ENCODE measurements around the gene PKP4.

The PKP4 gene

DNA sequence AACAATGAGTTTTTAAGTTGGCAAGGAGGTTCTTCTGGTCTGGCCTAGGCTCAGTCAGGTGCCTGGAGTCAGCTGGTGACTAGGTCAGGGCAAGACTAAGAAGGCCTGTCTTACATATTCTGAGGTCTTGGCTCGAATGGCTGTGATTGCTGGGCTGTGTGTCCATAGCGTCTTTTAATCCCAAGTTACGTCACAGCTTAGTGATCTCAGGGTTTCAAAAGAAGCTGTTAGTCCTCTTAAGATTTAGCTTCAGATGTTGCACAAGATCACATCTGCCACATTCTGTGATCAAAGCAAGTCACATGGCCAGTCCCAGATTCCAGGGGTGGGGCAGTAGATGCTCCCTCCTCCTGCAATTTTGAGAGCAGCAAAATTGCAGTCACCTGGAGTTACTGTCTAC, 61.3 kb downstream of the PKP4 start:
- DNase-seq (ENCODE audit: extremely low spot score): no peak
- POLR2A ChIA-PET: no interaction called here
- TF ChIP-seq, protein P1, sequence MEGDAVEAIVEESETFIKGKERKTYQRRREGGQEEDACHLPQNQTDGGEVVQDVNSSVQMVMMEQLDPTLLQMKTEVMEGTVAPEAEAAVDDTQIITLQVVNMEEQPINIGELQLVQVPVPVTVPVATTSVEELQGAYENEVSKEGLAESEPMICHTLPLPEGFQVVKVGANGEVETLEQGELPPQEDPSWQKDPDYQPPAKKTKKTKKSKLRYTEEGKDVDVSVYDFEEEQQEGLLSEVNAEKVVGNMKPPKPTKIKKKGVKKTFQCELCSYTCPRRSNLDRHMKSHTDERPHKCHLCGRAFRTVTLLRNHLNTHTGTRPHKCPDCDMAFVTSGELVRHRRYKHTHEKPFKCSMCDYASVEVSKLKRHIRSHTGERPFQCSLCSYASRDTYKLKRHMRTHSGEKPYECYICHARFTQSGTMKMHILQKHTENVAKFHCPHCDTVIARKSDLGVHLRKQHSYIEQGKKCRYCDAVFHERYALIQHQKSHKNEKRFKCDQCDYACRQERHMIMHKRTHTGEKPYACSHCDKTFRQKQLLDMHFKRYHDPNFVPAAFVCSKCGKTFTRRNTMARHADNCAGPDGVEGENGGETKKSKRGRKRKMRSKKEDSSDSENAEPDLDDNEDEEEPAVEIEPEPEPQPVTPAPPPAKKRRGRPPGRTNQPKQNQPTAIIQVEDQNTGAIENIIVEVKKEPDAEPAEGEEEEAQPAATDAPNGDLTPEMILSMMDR (IDR thresholded peaks at IDR 0.05; ENCODE audit: control extremely low read depth, extremely low read depth, low read depth, missing control alignments): no peak
- CTCF ChIA-PET: interaction anchor here (0.8 to 1.7 kb wide), 6 partner anchors 11 to 62 kb away, joined by 3 to 8 read pairs (median 4); partner anchors contain the start of gene CCDC148

DNA sequence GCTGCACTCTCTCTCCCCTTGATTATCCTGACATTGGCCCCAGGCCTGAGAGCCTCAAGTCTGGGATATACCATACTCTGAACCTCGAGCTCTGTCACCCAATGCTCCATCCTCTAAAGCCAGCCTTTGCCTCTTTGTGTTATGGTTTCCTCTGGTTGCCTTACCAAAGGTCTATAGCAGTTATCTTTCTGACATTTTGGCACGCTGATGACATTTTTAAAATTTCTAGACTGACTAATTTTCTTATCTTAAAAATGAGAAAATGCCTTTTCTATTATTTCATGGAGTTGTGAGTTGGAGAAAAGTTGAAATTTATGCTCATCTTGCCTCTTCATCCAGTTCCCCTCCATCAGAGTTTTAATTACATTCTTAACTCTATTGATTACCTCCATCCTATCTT, 62.7 kb downstream of the PKP4 start:
- no peak for DNase-seq (ENCODE audit: extremely low spot score)
- ChIA-PET CTCF (interaction anchor here (1.7 kb wide), 1 partner anchor 10 kb away, joined by 8 read pairs; no protein-coding TSS in a partner anchor), POLR2A (no interaction called here)
- TF ChIP-seq, protein P1 (IDR thresholded peaks at IDR 0.05; ENCODE audit: control extremely low read depth, extremely low read depth, low read depth, missing control alignments): no peak

DNA sequence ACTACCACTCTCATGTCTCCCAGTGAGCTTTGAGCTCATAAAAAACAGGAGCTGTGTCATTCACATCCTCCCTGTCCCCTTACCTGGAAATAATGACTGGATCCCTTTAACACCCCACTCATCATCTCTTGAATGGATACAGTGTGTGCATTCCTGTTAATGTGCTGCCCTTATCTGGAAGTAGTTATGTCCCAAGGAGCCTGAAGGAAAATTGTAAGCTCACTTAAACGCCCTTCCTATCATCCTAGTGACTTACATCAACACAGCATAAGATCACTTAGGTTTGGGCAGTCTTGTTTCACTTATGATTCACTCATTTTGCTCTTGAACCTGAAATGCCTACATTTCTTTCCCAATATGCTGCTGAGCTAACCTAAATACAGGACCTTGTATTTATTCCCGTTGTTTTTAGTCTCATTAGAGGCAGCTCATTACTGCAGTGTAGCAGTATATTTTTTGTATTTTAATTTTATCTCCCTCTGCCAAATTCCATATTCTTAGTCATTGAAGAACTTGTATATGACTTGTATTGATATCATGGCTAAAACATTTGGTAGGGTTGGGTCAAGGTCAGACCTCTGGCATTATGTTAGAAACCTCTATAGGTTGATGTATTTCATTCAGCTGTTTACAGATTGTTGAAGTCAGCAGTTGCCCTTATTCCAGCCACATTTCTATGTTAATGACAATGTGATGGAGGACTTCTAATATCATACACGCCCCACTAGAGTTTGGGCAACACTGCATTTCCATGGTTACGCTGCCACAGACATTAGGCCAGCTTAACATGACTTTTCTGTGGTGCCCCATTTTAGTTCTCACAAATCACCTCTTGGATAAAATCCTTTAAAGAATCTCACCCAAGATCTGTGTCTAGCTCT, 72.9 kb downstream of the PKP4 start:
- POLR2A ChIA-PET: interaction anchor here (0.7 kb wide), 1 partner anchor 948 kb away, joined by 7 read pairs; no protein-coding TSS in a partner anchor
- DNase-seq (ENCODE audit: extremely low spot score): no peak
- TF ChIP-seq, protein P1 (IDR thresholded peaks at IDR 0.05; ENCODE audit: control extremely low read depth, extremely low read depth, low read depth, missing control alignments): no peak
- CTCF ChIA-PET: interaction anchor here (0.7 to 1.9 kb wide), 12 partner anchors 8 to 57 kb away, joined by 3 to 8 read pairs (median 4); no protein-coding TSS in a partner anchor

DNA sequence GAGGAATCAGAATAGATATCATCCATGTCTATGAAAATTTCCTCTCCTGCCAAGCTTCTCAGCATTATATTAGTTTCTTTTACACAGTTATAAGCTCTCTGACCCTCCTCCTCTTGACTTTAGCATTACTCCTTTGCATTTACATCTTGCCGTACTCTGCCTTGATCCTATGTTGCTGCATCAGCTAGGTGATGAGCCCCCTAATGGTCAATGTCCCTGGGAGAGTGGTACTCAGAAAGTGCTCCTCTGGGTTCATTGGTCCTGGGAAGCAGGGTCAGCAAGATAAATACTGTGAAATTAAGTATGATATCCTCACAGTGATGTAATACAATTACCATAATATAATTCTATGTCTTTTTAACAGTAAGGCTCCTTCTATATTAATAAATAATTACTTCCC, 74.1 kb downstream of the PKP4 start:
- no peak for DNase-seq (ENCODE audit: extremely low spot score)
- POLR2A ChIA-PET: no interaction called here
- CTCF ChIA-PET: interaction anchor here (0.7 kb wide), 1 partner anchor 13 kb away, joined by 4 read pairs; no protein-coding TSS in a partner anchor

DNA sequence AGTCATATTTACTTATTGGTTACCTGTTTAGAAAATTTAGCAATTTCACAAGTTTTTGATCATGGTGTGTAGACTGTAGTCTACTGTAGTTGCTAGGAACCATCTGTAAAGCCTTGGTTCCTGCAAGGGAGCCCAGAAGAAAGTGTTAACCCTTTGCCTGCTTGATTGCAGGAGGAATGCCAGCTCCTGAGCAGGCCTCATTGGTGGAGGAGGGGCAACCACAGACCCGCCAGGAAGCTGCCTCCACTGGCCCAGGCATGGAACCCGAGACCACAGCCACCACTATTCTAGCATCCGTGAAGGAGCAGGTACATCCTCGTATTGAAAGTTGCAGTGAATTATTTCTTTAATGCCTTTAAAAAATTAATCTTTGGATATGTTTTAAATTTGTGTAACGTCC, 76.3 kb downstream of the PKP4 start:
- POLR2A ChIA-PET: no interaction called here
- CTCF ChIA-PET: interaction anchor here (1.7 kb wide), 2 partner anchors 11 to 23 kb away, joined by 3 read pairs; no protein-coding TSS in a partner anchor
- DNase-seq (ENCODE audit: extremely low spot score): no peak
- TF ChIP-seq, protein P1 (IDR thresholded peaks at IDR 0.05; ENCODE audit: control extremely low read depth, extremely low read depth, low read depth, missing control alignments): no peak

More for the DNA sequence above, 74.1 kb downstream of the PKP4 start:
- TF ChIP-seq, protein P1 (IDR thresholded peaks at IDR 0.05; ENCODE audit: control extremely low read depth, extremely low read depth, low read depth, missing control alignments): no peak

DNA sequence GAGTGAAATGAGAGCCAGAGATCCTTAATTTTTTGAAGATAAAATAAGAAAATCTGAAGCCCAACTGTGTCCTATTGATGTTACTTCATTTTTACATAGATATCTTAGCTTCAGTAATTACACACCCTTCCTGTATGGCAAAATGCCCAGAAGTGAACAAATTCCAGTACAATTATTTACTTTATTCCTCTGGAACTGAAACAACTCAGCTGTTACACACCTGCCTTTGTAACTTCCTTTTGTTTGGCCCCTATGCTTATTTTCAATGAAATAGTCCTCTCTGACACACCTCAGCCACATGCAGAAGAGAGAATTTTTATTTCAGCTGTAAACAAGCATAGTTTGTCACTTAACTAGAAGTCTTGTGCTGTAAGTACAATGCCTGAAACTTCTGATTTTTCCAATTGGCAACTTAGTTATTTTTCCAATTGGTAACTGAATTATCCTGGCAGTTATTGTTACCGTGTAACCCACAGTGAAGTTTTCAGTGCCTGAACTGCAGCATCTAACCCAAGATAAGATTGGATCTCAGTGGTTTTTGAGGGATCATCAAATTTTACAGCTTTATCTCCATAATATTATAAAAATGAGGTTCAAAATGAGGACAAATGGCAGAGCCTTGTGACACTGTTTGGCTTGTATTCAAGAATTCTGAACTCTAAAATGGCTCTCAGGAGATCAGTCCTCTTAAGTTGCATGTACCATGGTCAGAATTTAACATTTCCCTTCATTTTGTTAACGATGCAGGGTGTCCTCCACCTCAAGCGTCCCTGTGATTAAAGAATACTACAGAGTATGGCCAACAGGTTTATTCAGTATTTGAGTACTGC, 82.6 kb downstream of the PKP4 start:
- ChIA-PET CTCF (interaction anchor here (1.2 to 1.8 kb wide), 2 partner anchors 9 to 10 kb away, joined by 3 to 8 read pairs; no protein-coding TSS in a partner anchor), POLR2A (no interaction called here)
- TF ChIP-seq, protein P1 (IDR thresholded peaks at IDR 0.05; ENCODE audit: control extremely low read depth, extremely low read depth, low read depth, missing control alignments): no peak
- no peak for DNase-seq (ENCODE audit: extremely low spot score)
